Measurements from ENCODE around the gene PAPPA2.
A peak's percentile ranks its signal among the peaks of the same experiment; 100 is the strongest.

- TF ChIP-seq HDAC2 (IDR thresholded peaks at IDR 0.05; ENCODE audit: borderline replicate concordance in 1 of 2, low read depth in 2 of 2, low read length in 2 of 2) (no peak), PHF8 (conservative IDR thresholded peaks at IDR 0.05; ENCODE audit: low read depth, low read length) (no peak), RAD21 (IDR thresholded peaks at IDR 0.05 in 1 of 2, conservative IDR thresholded peaks at IDR 0.05 in 1 of 2; ENCODE audit: low read depth in 2 of 2, low read length in 2 of 2) (peak; percentile 42 to 54; a peak in 3 of 4 replicates), TEAD4 (IDR thresholded peaks at IDR 0.05; ENCODE audit: low read depth, low read length) (no peak), EGR1 (IDR thresholded peaks at IDR 0.05; ENCODE audit: borderline replicate concordance, low read depth, low read length) (no peak), HDAC6 (IDR thresholded peaks at IDR 0.05; ENCODE audit: low read depth, low read length) (no peak), SIN3A (conservative IDR thresholded peaks at IDR 0.05 in 1 of 2, IDR thresholded peaks at IDR 0.05 in 1 of 2; ENCODE audit: low read depth in 1 of 2, low read length in 2 of 2) (no peak), TBP (IDR thresholded peaks at IDR 0.05; ENCODE audit: low read depth, low read length) (no peak), SP1 (IDR thresholded peaks at IDR 0.05; ENCODE audit: low read depth, low read length) (no peak), POLR2A (IDR thresholded peaks at IDR 0.05; ENCODE audit: control extremely low read depth in 1 of 2, low read depth in 2 of 2, low read length in 2 of 2) (no peak), JUN (IDR thresholded peaks at IDR 0.05; ENCODE audit: low read depth, low read length) (no peak)
- TF ChIP-seq, protein P1, sequence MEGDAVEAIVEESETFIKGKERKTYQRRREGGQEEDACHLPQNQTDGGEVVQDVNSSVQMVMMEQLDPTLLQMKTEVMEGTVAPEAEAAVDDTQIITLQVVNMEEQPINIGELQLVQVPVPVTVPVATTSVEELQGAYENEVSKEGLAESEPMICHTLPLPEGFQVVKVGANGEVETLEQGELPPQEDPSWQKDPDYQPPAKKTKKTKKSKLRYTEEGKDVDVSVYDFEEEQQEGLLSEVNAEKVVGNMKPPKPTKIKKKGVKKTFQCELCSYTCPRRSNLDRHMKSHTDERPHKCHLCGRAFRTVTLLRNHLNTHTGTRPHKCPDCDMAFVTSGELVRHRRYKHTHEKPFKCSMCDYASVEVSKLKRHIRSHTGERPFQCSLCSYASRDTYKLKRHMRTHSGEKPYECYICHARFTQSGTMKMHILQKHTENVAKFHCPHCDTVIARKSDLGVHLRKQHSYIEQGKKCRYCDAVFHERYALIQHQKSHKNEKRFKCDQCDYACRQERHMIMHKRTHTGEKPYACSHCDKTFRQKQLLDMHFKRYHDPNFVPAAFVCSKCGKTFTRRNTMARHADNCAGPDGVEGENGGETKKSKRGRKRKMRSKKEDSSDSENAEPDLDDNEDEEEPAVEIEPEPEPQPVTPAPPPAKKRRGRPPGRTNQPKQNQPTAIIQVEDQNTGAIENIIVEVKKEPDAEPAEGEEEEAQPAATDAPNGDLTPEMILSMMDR (IDR thresholded peaks at IDR 0.05; ENCODE audit: control extremely low read depth in 1 of 3, insufficient read depth in 1 of 3, low read depth in 1 of 3, low read length in 3 of 3) = peak; percentile 54 to 60 (median 58)
Measured at GRCh38 chr1:176878750-176879536, 416.0 kb downstream of the PAPPA2 start.
